Fibroblast of pulmonary artery (primary cell): ENCODE results near the gene ABHD15.

Experiments
- DNase-seq: peaks from one replicate; pipeline ENCODE4 v3.0.0-alpha.2; 2010; ENCODE audit warnings: low read depth
- H3K4me3 ChIP-seq: replicated peaks from 2 replicates; pipeline ENCODE4 v1.5.1; 2011; ENCODE audit warnings: low read depth, mild to moderate bottlenecking, control low read depth, low read length, moderate library complexity
- TF ChIP-seq, protein P1 (sequence below): IDR thresholded peaks from 2 replicates; pipeline ENCODE4 v1.5.1; 2011; ENCODE audit warnings: mild to moderate bottlenecking, control low read depth, low read length, inconsistent platforms; ENCODE audit errors: missing control alignments

Gene ABHD15

DNA sequence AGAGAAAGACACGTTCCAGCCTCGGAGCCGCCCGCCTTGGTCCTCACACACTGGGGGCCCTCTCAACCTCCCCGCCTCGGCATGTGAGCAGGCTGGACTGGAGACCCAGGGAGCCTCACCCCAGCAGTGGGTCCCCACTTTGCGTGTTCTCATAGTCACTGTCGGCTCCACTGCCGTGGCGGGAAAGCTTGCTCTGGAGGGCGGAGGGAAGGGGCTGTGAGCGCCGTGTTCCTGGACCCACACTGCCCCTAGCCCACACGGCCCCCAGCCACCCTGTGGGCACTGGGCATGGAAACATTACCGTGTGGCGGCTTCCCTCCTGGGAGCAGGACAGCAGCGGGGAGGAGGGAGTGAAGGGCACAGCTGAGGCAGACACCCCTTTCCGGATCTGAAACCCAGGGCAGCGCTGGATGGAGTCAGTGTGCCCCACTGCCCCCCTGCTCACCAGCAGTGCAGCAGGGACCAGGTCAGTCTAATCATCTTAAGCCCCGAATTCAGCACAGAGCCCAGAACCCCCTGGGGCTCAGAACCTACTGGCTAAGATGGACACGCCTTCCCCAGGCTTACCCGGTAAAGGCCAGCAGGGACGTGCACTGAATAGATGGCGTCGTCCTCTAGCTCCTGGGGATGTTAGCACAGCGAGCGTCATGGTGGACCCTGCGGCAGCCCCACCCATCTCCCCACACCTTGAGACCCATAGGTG is 8.8 kb upstream of the ABHD15 start:
- TF ChIP-seq, protein P1, sequence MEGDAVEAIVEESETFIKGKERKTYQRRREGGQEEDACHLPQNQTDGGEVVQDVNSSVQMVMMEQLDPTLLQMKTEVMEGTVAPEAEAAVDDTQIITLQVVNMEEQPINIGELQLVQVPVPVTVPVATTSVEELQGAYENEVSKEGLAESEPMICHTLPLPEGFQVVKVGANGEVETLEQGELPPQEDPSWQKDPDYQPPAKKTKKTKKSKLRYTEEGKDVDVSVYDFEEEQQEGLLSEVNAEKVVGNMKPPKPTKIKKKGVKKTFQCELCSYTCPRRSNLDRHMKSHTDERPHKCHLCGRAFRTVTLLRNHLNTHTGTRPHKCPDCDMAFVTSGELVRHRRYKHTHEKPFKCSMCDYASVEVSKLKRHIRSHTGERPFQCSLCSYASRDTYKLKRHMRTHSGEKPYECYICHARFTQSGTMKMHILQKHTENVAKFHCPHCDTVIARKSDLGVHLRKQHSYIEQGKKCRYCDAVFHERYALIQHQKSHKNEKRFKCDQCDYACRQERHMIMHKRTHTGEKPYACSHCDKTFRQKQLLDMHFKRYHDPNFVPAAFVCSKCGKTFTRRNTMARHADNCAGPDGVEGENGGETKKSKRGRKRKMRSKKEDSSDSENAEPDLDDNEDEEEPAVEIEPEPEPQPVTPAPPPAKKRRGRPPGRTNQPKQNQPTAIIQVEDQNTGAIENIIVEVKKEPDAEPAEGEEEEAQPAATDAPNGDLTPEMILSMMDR: no peak
- no peak overlapping the region for H3K4me3 ChIP-seq
- no peak for DNase-seq

DNA sequence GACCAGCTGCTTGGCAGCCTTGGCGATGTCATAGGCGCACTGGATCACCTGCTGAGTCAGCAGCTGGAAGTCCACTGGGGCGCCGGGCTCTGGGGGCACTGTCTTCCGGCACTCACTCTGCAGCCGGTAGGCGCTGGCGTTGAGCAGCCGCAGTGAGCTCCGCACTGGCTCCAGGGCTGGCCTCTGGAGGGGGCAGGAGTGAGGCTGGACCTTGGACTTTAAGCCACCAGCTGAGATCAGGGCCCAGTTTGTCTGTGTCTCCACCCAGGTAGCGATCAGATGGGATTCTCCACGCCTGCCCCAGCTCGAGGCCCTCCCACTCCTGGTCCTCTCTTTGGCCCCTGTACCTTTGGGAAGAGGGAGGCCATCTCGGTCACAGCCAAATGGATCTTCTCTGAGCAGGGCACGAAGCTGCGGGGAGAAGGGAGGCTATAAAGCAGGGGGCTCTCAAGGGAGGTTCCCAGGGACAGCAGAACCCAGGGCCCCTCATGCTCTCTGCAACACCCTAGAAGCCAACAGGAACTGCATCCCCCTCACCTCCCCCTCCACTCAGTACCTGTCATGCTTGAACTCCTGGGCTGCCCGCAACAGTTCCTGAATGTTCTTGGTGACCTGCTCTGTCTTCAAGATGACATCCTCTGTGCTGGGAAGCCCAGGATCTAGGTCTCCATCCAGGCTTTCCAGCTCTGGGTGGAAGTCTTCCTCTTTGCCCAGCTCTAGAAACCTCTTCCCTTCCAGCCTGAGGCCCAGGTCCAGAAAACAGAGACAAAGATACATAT is 8.1 kb upstream of the ABHD15 start:
- TF ChIP-seq, protein P1: no peak
- no peak overlapping the region for H3K4me3 ChIP-seq
- no peak for DNase-seq

DNA sequence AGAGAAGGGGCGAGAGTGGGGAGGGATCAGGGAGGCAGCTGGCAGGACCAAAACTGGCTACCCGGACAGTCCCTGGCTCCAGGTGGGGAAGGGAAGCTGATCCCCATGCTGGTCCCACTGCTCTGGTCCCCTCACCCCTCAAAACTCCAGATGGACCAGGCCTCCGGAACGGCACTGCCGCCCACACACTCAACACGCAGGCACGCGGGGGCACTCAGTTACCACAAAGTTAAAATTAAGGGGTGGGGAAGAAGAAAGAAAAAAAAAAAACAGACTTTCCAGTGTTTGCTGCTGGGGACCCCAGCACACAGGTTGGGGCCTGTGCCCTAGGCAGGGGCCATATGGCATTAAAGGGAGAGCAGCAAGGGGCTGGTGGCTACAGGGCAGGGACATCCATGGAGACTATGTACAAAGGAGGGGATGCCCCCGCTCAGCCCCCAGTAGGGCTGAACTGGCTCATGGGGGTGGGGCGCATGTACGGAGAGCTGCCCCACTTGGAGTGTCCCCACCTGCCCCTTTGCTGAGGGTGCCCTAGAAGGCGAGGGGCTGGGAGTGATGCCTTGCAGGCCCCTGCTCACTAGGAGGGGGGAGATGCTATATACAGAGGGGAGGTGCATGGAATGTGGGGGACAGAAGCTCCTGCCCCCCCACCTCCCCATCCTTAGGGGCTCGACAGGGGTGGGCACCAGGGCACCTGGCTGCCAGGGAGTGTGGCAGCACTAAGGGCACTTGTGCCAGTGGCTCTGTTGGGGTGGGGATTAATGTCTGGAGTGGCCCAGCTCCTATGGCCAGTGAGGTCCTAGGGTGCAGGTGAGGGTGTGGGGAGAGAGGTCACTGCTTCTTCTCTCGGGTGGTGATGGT is 7.3 kb upstream of the ABHD15 start:
- no peak overlapping the region for H3K4me3 ChIP-seq
- TF ChIP-seq, protein P1: no peak
- no peak for DNase-seq

DNA sequence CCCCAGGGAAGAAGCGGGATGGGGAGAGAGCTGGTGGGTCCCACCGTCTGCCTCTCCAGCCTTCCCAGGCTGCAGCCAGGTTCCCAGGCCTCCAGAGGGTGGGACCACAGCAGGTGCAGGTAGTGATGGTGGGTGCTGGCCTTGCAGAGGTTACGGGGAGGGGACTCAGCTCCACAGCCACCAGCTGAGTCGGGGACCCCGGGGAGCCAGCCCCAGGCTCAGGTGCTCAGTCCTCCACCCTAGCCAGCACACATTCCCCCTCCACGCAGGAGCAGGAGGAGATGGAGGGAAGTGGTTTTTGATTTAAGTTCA is 6.7 kb upstream of the ABHD15 start:
- TF ChIP-seq, protein P1: no peak
- H3K4me3 ChIP-seq: no peak overlapping the region
- DNase-seq: no peak

DNA sequence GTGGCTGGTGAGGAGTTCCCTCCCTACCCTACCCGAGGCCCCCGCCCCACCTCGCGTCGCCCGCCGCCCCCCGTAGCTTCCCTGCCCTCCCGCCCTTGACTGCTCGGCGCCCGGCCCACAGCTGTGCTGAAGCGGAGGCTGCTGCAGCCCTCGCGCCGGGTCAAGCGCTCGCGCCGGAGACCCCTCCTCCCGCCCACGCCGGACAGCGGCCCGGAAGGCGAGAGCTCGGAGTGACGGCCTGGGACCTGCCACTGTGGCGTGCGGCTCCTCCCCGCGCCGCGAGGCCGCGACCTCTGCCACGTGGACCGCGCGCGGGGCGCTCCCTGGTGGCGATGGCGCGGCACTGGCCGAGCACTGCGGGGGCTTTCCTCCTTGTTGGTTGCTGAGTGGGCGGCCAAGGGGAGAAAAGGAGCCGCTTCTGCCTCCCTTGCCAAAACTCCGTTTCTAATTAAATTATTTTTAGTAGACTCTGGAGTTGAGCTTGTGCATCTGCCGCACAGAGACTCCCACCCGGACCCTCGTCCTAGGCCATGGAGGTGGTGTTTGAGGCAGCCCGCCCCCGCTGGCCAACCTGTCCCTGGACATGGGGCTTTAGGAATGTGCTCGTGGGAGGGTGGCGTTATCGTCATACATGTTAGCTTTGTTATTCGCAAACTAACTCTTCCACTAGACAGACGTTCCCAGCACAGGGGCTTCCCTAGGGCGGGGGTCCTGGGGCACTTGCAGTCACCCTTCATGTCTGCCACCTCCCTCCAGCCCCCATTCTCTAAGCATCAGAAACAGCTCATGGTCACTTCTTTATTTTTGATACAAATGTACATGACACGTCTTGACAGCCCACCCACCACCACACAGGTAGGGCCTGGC is 6.1 kb upstream of the ABHD15 start:
- DNase-seq: peak; percentile 59
- TF ChIP-seq, protein P1: peak; percentile 45
- H3K4me3 ChIP-seq: no peak overlapping the region
